Kidney epithelial cell (primary cell): ENCODE results near the gene IQGAP3. TPM values are rescaled to one million over a fixed set of nuclear protein-coding genes. Genes with fewer than 3 reads are reported as not detected.

ENCODE experiments used
- DNase-seq: peaks from one replicate; pipeline ENCODE4 v3.0.0-alpha.2; 2010; ENCODE audit warnings: low read depth
- H3K27me3 ChIP-seq: 2 replicates; pipeline ENCODE4 v1.6.0; 2011; ENCODE audit warnings: low read length; ENCODE audit not compliant: control insufficient read depth, insufficient read depth
- H3K36me3 ChIP-seq: 2 replicates; pipeline ENCODE4 v1.5.1; 2011; ENCODE audit warnings: low read length; ENCODE audit not compliant: control insufficient read depth, insufficient read depth
- H3K4me3 ChIP-seq: 2 replicates; pipeline ENCODE4 v1.5.1; 2011; ENCODE audit warnings: low read depth, mild to moderate bottlenecking, control low read depth, low read length
- CTCF ChIP-seq: IDR thresholded peaks from 2 replicates; pipeline ENCODE4 v1.5.1; 2011; ENCODE audit warnings: mild to moderate bottlenecking, moderate library complexity, low read length, control low read depth, inconsistent platforms; ENCODE audit not compliant: insufficient read depth, poor library complexity, severe bottlenecking
- total RNA-seq: library from RNA; depleted of rRNA; stranded (reverse); fragments of >200 nt; gene quantifications from 2 replicates; pipeline ENCODE4 v1.2.3, GENCODE V29; 2015

IQGAP3 gene
- total RNA-seq, 1 donor from 2014 or later: 8.0 TPM

DNA sequence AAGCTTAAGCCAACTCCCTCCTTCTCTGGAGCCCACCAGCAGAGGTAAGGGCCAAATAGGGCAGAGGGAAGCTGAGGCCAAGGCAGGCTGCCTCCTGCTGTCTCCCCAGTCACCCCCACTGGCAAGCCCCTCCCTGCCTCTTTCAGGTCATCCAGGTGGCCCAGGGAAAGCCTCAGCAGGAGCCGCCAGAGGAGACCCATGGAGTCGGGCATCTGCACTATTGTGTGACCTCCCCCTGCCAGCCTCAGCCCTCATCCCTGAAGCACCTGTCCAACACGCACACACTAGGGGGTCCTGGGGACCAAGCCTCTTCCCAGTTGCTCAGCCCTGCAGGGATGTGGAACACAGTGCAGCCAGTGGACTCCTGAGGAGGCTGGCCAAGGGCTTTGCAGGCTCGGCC lies 14.0 kb upstream of the IQGAP3 start:
- no peak for DNase-seq
- no peaks in the 10 kb centered on the region for H3K36me3 ChIP-seq

GRCh38 chr1:156584813-156585212 lies 12.4 kb upstream of the IQGAP3 start:
- H3K4me3 ChIP-seq: no peak overlapping the region
- TF ChIP-seq CTCF: peak; percentile 49
- H3K27me3 ChIP-seq: peaks cover 2% of the 10 kb centered on the region
- no peaks in the 10 kb centered on the region for H3K36me3 ChIP-seq
- no peak for DNase-seq

More for the DNA sequence above, 14.0 kb upstream of the IQGAP3 start:
- H3K27me3 ChIP-seq: peaks cover 2% of the 10 kb centered on the region
- no peak for TF ChIP-seq CTCF
- H3K4me3 ChIP-seq: no peak overlapping the region

DNA sequence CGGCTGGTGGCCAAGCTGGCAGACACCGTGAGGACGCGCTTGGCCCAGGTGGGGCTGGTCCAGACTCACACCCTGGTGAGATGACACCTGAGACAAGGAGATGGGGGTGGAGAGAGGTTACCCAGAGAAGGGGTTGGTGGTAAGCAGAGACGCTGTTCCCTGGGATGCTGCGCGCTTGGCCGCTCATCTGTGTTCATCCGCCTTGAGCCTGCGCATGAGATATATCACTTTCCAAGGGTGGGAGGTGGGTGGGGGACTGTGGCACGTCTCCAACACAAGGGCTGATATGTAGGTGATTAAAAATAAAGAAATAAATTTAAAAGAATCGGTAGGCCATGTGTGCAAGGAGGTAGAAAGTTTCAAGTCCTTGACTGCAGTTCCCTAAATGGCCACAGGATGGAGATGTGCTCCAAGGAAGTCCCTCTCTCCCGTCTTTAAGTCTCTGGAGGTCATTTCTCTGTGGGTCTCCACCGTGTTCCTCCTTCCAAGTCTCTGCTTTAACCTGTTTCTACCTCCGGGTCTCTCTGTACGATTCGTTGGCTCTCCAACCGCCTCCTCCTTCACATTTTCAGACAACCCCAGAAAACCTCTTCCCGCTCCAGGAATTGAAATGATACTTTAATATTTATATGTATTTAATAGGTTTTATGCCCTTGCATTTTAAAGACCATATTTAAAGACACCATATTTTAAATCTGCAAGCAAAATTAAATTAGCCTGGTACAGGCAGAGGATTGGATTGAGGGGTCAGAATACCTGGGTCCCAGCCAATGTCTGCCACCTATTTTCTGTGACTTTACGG lies 11.7 kb upstream of the IQGAP3 start:
- DNase-seq: peak; percentile 57
- H3K27me3 ChIP-seq: peaks cover 2% of the 10 kb centered on the region
- TF ChIP-seq CTCF: peak; percentile 92
- no peaks in the 10 kb centered on the region for H3K36me3 ChIP-seq
- no peak overlapping the region for H3K4me3 ChIP-seq

GRCh38 chr1:156582388-156583017 lies 10.1 kb upstream of the IQGAP3 start:
- Histone ChIP-seq H3K4me3 (no peak overlapping the region), H3K36me3 (no peaks in the 10 kb centered on the region), H3K27me3 (peaks cover 2% of the 10 kb centered on the region)
- no peak for DNase-seq
- no peak for TF ChIP-seq CTCF

- H3K4me3 ChIP-seq: no peak overlapping the region
- peaks cover 2% of the 10 kb centered on the region for H3K27me3 ChIP-seq
- no peak for TF ChIP-seq CTCF
- no peak for DNase-seq
- H3K36me3 ChIP-seq: no peaks in the 10 kb centered on the region
These were observed 9.5 kb upstream of the IQGAP3 start for GRCh38 chr1:156581661-156582387.
